Activated B cell treated with CpG ODN at 0.5 μM for 24 hours (primary cell): ENCODE data around the gene R3HDM4. TPM values are rescaled to one million over a fixed set of nuclear protein-coding genes. Genes with fewer than 3 reads are reported as not detected.

Experiments
- ATAC-seq: fragments of 200-7000 bp; cut with Tn5 transposase; one replicate; pipeline ENCODE4 v1.10.0; 2021; ENCODE audit warnings: low read depth, mild to moderate bottlenecking, moderate library complexity
- CTCF ChIA-PET: fragments of 350-600 bp; sonication (Branson Sonifier 250); formaldehyde crosslinking; loops from one replicate; lab custom pipeline; 2021; ENCODE audit warnings: antibody characterized with exemption; lab: Charles Lee
- POLR2A ChIA-PET: fragments of 350-600 bp; sonication (Branson Sonifier 250); formaldehyde crosslinking; loops from one replicate; lab custom pipeline; 2021; ENCODE audit warnings: antibody characterized with exemption; lab: Charles Lee
- DNase-seq: peaks from one replicate; pipeline ENCODE4 v3.0.0; 2022
- H3K27ac Mint-ChIP-seq: one replicate; pipeline ENCODE4 v1.8.0; 2020; ENCODE audit warnings: mixed read lengths
- H3K27me3 Mint-ChIP-seq: one replicate; pipeline ENCODE4 v1.8.0; 2021; ENCODE audit warnings: mixed read lengths
- H3K36me3 Mint-ChIP-seq: one replicate; pipeline ENCODE4 v1.8.0; 2021; ENCODE audit warnings: low read depth, mixed read lengths
- H3K4me1 Mint-ChIP-seq: one replicate; pipeline ENCODE4 v1.8.0; 2021; ENCODE audit warnings: mixed read lengths
- H3K4me3 Mint-ChIP-seq: one replicate; pipeline ENCODE4 v1.8.0; 2020; ENCODE audit warnings: mild to moderate bottlenecking, mixed read lengths
- H3K9me3 Mint-ChIP-seq: one replicate; pipeline ENCODE4 v1.8.0; 2020; ENCODE audit warnings: mixed read lengths
- intact Hi-C: fragments of 100-400 bp; cut with micrococcal nuclease; formaldehyde crosslinking; loops from one replicate; pipeline ENCODE4 v1.15.1; 2024
- total RNA-seq: library from RNA; stranded (reverse); gene quantifications from 2 replicates; pipeline ENCODE4 v1.2.3, GENCODE V29; 2022
- TF ChIP-seq, protein P1 (sequence below): fragments of 200-600 bp; IDR thresholded peaks from one replicate; pipeline ENCODE4 v1.8.0; 2022; ENCODE audit warnings: antibody characterized with exemption, mild to moderate bottlenecking

The R3HDM4 gene
- total RNA-seq, 1 donor from 2014 or later: 189 TPM

DNA sequence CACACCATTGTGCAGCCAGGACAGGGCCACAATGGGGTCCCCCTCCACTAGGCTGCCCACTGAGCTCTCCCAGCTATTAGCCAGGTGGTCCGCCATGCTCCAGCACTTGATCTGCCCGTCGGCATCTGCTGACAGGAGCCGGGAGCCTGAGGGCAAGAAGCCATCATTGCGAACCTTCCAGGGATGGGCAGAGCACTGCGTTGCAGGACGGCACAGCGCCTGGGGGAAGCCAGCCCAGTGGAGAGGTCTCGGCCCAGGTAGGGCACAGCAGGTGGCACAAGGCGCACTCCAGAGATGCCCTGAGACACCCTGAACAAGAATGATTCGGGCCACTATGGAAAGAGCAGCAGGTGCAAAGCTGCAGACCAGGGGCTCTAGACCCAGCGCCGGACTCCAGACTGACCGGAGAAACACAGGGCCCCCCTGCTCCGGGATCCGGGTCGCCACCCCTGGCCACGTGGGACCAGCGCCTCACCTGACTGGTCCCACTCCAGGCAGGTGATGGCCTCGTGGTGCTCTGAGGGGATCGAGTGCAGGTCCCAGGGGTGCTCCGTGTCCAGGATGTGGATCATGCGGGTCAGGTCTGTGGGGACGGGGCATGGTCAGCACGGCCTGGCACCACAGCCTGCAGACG lies 23.2 kb downstream of the R3HDM4 start:
- TF ChIP-seq, protein P1, sequence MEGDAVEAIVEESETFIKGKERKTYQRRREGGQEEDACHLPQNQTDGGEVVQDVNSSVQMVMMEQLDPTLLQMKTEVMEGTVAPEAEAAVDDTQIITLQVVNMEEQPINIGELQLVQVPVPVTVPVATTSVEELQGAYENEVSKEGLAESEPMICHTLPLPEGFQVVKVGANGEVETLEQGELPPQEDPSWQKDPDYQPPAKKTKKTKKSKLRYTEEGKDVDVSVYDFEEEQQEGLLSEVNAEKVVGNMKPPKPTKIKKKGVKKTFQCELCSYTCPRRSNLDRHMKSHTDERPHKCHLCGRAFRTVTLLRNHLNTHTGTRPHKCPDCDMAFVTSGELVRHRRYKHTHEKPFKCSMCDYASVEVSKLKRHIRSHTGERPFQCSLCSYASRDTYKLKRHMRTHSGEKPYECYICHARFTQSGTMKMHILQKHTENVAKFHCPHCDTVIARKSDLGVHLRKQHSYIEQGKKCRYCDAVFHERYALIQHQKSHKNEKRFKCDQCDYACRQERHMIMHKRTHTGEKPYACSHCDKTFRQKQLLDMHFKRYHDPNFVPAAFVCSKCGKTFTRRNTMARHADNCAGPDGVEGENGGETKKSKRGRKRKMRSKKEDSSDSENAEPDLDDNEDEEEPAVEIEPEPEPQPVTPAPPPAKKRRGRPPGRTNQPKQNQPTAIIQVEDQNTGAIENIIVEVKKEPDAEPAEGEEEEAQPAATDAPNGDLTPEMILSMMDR: no peak
- Mint-ChIP-seq H3K36me3 (peaks cover 38% of the 10 kb centered on the region), H3K4me1 (peaks cover 18% of the 10 kb centered on the region), H3K4me3 (no peak overlapping the region), H3K27ac (no peak overlapping the region), H3K9me3 (no peaks in the 10 kb centered on the region), H3K27me3 (no peaks in the 10 kb centered on the region)
- intact Hi-C loops: no loop called here
- DNase-seq: no peak
- no peak for ATAC-seq
- CTCF ChIA-PET: no interaction called here
- POLR2A ChIA-PET: no interaction called here

DNA sequence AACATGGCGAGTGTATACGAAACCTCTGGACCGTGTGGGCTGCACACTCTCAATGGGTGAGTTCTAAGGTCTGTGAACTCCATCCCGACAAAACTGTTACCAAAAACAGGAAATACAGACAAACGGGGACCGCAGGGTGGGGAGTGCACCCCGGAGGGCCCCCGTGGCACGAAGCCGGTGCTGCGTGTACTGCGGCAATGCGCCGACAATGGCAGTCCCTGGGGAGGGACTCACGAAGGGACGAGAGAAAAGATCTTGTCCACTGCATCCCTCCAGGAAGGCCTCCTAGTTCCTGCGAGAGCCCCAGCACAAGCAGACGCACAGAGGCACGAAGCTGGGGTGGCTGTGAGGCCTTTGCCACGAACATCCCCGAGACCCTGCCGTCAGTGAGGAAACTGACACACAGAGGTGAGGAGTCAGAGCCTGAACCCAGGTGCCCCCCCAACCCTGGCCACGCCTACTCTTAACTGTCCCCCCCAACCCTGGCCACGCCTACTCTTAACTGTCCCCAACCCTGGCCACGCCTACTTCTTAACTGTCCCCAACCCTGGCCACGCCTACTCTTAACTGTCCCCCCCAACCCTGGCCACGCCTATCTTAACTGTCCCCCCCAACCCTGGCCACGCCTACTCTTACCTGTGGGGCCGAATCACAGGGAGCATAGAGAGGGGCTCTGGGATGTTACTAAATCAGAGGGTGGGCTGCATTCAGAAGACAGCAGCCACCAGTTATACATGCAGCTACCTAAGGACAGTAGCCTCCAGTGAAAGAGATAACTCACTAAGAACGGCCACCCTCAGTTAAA lies 24.2 kb downstream of the R3HDM4 start:
- Mint-ChIP-seq H3K4me3 (no peak overlapping the region), H3K9me3 (no peaks in the 10 kb centered on the region), H3K27ac (no peak overlapping the region), H3K27me3 (no peaks in the 10 kb centered on the region), H3K36me3 (peaks cover 44% of the 10 kb centered on the region), H3K4me1 (peaks cover 17% of the 10 kb centered on the region)
- TF ChIP-seq, protein P1: no peak
- intact Hi-C loops: no loop called here
- ChIA-PET CTCF (no interaction called here), POLR2A (no interaction called here)
- ATAC-seq (no peak), DNase-seq (no peak)

DNA sequence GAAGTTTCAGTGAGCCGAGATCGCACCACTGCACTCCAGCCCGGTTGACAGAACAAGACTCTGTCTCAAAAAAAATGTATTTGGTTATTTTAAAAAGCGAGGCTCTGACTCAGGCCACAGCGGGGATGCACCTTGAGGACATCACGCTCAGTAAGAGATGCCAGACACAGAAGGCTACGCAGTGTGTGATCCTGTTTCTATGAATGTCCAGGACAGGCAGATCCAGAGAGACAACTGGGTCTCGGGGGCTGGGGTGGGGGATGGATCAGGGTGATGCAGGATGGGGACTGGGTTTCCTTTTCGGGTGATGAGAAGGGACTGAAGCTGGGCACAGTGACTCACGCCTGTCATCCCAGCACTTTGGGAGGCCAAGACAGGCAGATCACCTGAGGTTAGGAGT lies 25.4 kb downstream of the R3HDM4 start:
- H3K9me3 Mint-ChIP-seq: no peaks in the 10 kb centered on the region
- peaks cover 43% of the 10 kb centered on the region for H3K36me3 Mint-ChIP-seq
- ATAC-seq: no peak
- H3K27ac Mint-ChIP-seq: no peak overlapping the region
- H3K27me3 Mint-ChIP-seq: no peaks in the 10 kb centered on the region
- peaks cover 8% of the 10 kb centered on the region for H3K4me1 Mint-ChIP-seq
- TF ChIP-seq, protein P1: no peak
- no peak for DNase-seq
- intact Hi-C loops: no loop called here
- ChIA-PET CTCF (no interaction called here), POLR2A (no interaction called here)
- no peak overlapping the region for H3K4me3 Mint-ChIP-seq

DNA sequence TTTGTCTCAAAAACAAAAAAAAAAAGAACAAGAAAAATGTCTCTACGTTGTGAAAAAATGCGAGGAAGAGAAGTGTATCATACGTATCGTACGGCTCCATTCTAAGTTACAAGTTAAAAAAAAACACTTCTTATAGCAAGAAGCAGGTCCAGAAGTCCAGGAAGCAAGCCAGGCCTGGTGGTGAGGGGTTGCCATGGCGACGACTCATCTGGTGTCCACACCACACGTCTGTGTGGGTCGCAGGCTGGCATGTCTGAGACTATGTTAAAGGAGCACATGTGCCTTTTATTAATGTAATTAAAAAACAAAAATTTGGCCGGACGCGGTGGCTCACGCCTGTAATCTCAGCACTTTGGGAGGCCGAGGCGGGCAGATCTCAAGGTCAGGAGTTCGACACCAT lies 25.9 kb downstream of the R3HDM4 start:
- ATAC-seq (no peak), DNase-seq (no peak)
- POLR2A ChIA-PET: no interaction called here
- no peaks in the 10 kb centered on the region for H3K27me3 Mint-ChIP-seq
- H3K9me3 Mint-ChIP-seq: no peaks in the 10 kb centered on the region
- no peak overlapping the region for H3K4me3 Mint-ChIP-seq
- CTCF ChIA-PET: no interaction called here
- intact Hi-C loops: no loop called here
- H3K27ac Mint-ChIP-seq: no peak overlapping the region
- peaks cover 43% of the 10 kb centered on the region for H3K36me3 Mint-ChIP-seq
- TF ChIP-seq, protein P1: no peak
- peaks cover 6% of the 10 kb centered on the region for H3K4me1 Mint-ChIP-seq

DNA sequence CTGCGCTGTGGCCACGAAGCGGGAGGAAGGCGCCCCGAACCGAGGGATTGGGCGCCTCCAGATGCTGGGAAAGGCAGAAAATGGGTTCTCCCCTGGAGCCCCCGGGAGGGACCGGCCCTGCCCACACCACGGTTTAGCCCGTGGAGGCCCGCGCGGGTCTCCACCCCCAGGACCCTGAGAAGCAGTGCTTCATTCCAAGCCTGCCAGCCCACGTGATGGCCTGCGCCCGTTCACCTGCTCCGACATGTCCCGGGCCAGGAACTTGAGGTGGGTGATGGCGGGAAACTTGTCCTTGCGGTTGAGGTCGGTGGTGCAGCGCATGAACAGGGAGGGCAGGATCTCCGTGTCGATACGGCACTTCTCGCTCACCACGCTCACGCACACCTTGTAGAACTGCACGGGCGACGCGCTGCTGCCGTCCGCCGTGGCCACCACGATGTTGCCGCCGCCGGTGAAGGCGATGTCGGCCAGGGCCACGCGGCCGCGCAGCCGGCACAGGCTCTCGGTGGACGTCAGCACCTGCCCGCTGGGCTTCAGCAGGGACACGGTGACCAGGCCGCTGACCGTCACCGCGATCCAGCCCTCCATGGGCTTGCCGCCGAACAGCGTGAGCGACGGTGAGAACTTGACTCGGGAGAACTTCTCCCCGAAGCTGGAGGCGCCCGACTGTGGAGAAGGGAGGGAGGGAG lies 27.3 kb downstream of the R3HDM4 start:
- H3K27ac Mint-ChIP-seq: no peak overlapping the region
- DNase-seq (no peak), ATAC-seq (no peak)
- ChIA-PET POLR2A (interaction anchor here (0.6 kb wide), 1 partner anchor 102 kb away, joined by 4 read pairs; no protein-coding TSS in a partner anchor), CTCF (no interaction called here)
- intact Hi-C loops: no loop called here
- H3K4me1 Mint-ChIP-seq: no peaks in the 10 kb centered on the region
- H3K36me3 Mint-ChIP-seq: peaks cover 57% of the 10 kb centered on the region
- no peaks in the 10 kb centered on the region for H3K27me3 Mint-ChIP-seq
- no peaks in the 10 kb centered on the region for H3K9me3 Mint-ChIP-seq
- TF ChIP-seq, protein P1: no peak
- no peak overlapping the region for H3K4me3 Mint-ChIP-seq
